Measurements from ENCODE around the gene HOXB8. TPM values are rescaled to one million over a fixed set of nuclear protein-coding genes. Genes with fewer than 3 reads are reported as not detected.

The HOXB8 gene
- total RNA-seq, 1 donor from 2014 or later, result not detected

DNA sequence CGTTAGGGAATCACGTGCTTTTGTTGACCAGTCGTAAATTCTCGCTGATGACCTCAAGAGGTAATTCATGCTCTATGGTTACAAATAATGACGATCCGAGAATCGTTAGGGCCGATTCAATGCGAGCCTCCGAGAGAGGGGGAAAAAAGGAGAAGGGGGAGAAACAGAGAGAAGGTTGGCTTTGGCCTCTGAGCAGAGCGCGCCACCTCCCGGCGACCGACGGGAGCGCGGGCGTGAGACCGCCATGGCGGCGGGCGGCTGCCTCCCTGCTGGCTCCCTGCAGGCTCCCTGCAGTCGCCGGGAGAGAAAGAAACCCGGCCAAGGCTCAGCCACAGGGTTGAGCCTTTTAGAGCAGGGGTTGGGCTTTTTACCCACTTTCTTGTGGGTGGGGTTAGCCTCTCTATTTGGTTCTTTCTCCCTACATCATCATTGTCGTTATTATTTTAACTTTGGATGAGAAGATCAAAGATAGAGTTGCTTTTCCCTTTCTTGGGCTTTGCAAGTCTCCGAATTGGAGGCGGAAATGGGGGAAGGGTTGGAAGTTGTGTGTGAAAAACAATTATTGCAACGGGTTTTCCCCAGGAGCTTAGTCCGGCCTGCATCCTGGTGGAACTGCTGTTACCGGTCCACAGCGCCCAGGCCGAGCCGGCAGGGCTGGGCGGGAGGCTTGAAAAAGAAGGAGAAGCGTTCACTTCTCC lies 21.1 kb downstream of the HOXB8 start:
- Mint-ChIP-seq H3K4me1 (ENCODE audit: low read depth, unreplicated experiment) (no peaks in the 10 kb centered on the region), H3K9me3 (ENCODE audit: unreplicated experiment) (peaks cover 35% of the 10 kb centered on the region), H3K4me3 (ENCODE audit: unreplicated experiment) (no peak overlapping the region), H3K36me3 (ENCODE audit: low read depth, unreplicated experiment) (no peaks in the 10 kb centered on the region), H3K27ac (ENCODE audit: unreplicated experiment) (peak overlapping the region; percentile 18), H3K27me3 (ENCODE audit: low read depth, unreplicated experiment) (peaks cover 91% of the 10 kb centered on the region)
- TF ChIP-seq EZH2 (IDR thresholded peaks at IDR 0.05; ENCODE audit: insufficient read depth, low read length), result no peak
- TF ChIP-seq, protein P1, sequence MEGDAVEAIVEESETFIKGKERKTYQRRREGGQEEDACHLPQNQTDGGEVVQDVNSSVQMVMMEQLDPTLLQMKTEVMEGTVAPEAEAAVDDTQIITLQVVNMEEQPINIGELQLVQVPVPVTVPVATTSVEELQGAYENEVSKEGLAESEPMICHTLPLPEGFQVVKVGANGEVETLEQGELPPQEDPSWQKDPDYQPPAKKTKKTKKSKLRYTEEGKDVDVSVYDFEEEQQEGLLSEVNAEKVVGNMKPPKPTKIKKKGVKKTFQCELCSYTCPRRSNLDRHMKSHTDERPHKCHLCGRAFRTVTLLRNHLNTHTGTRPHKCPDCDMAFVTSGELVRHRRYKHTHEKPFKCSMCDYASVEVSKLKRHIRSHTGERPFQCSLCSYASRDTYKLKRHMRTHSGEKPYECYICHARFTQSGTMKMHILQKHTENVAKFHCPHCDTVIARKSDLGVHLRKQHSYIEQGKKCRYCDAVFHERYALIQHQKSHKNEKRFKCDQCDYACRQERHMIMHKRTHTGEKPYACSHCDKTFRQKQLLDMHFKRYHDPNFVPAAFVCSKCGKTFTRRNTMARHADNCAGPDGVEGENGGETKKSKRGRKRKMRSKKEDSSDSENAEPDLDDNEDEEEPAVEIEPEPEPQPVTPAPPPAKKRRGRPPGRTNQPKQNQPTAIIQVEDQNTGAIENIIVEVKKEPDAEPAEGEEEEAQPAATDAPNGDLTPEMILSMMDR (IDR thresholded peaks at IDR 0.05; ENCODE audit: insufficient read depth, low read depth, low read length), result peak; percentile 70
- Histone ChIP-seq H3K9ac (ENCODE audit: low read length) (peak overlapping the region; percentile 84), H3K27ac (ENCODE audit: low read depth, low read length) (peak overlapping the region; percentile 31), H3K36me3 (ENCODE audit: insufficient read depth, low read length) (no peaks in the 10 kb centered on the region), H3K79me2 (ENCODE audit: insufficient read depth, low read length) (peaks cover 20% of the 10 kb centered on the region), H2AFZ (ENCODE audit: low read depth, low read length) (peak overlapping the region; percentile 37), H3K4me1 (ENCODE audit: insufficient read depth, low read length) (peaks cover 18% of the 10 kb centered on the region), H3K9me3 (ENCODE audit: insufficient read depth, low read depth, low read length) (no peaks in the 10 kb centered on the region), H4K20me1 (ENCODE audit: insufficient read depth, low read length) (peaks cover 4% of the 10 kb centered on the region), H3K4me3 (ENCODE audit: insufficient read depth, low read depth, low read length) (no peak overlapping the region), H3K27me3 (ENCODE audit: insufficient read depth, low read length) (peaks cover 78% of the 10 kb centered on the region), H3K4me2 (ENCODE audit: low read length) (peak overlapping the region; percentile 92)
- FAIRE-seq (peak; percentile 55), DNase-seq (ENCODE audit: low read depth) (peak; percentile 83)

DNA sequence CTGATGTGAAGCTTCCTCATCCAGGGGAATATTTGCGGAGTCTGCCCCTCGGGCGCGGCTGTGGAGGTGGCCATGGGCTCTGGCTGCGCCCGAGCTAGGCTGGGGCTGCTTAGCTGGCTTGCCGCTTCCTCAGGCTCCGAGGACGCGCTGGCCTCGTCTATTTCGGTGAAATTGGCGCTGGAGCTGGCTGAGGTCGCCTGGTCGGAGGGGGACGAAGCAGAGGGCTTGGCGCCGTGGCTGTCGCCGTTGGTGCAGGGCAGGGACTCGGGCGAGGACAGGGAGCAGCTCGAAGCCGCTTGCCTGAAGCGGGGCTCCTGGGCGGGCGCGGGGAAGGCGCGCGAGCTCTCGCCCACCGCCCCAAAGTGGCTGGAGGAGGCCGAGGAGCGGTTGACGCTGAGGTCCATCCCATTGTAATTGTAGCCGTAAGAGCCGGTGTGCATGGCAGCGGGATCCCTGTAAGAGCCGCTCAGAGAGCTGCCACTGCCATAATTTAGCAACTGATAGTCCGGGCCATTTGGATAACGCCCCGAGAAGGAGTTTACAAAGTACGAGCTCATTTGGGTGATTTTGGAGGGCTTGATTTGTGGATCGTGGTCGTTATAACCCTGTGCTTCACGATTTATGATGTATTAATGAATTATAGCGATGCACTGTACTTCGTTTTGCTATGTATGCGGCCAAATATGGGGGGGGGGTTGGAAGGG lies 21.8 kb downstream of the HOXB8 start, which contains the start of gene HOXB5:
Gene HOXB5 (minus strand): TSS at position 654 of the 704 bp plus-strand sequence. CDS start 97 bp downstream, at position 557.
- Histone ChIP-seq H3K36me3 (ENCODE audit: insufficient read depth, low read length) (no peaks in the 10 kb centered on the region), H3K9me3 (ENCODE audit: insufficient read depth, low read depth, low read length) (no peaks in the 10 kb centered on the region), H3K27me3 (ENCODE audit: insufficient read depth, low read length) (peaks cover 78% of the 10 kb centered on the region), H4K20me1 (ENCODE audit: insufficient read depth, low read length) (peaks cover under 1% of the 10 kb centered on the region), H3K79me2 (ENCODE audit: insufficient read depth, low read length) (peaks cover 20% of the 10 kb centered on the region), H3K4me1 (ENCODE audit: insufficient read depth, low read length) (peaks cover 18% of the 10 kb centered on the region), H3K27ac (ENCODE audit: low read depth, low read length) (peak within 1 kb of the TSS; percentile 72), H3K4me2 (ENCODE audit: low read length) (peak within 1 kb of the TSS; percentile 92), H3K4me3 (ENCODE audit: insufficient read depth, low read depth, low read length) (peak within 1 kb of the TSS; percentile 65), H2AFZ (ENCODE audit: low read depth, low read length) (peak within 1 kb of the TSS; percentile 82), H3K9ac (ENCODE audit: low read length) (peak within 1 kb of the TSS; percentile 84)
- H3K9me3 Mint-ChIP-seq (ENCODE audit: unreplicated experiment), result peaks cover 32% of the 10 kb centered on the region
- H3K4me1 Mint-ChIP-seq (ENCODE audit: low read depth, unreplicated experiment), result no peaks in the 10 kb centered on the region
- no peaks in the 10 kb centered on the region for H3K36me3 Mint-ChIP-seq (ENCODE audit: low read depth, unreplicated experiment)
- peak within 1 kb of the TSS; percentile 18 for H3K27ac Mint-ChIP-seq (ENCODE audit: unreplicated experiment)
- TF ChIP-seq EZH2 (IDR thresholded peaks at IDR 0.05; ENCODE audit: insufficient read depth, low read length), result peak; percentile 28
- TF ChIP-seq, protein P1 (IDR thresholded peaks at IDR 0.05; ENCODE audit: insufficient read depth, low read depth, low read length), result no peak
- FAIRE-seq (no peak), DNase-seq (ENCODE audit: low read depth) (peak; percentile 44)
- H3K27me3 Mint-ChIP-seq (ENCODE audit: low read depth, unreplicated experiment), result peaks cover 91% of the 10 kb centered on the region
- H3K4me3 Mint-ChIP-seq (ENCODE audit: unreplicated experiment), result no peak within 1 kb of the TSS

Data from astrocyte (in vitro differentiated cells and primary cell).